Skeletal muscle cell (primary cell): Measurements from ENCODE around the gene DTWD1.
"Not testable (repeated sequence)": the region's sequence is repeated elsewhere in the genome, so short reads cannot be mapped to it uniquely, and the experiment has no call there.

Source experiments
- DNase-seq: peaks from one replicate; pipeline ENCODE4 v3.0.0-alpha.2; 2010; ENCODE audit warnings: low read depth
- H3K4me3 ChIP-seq: 2 replicates; pipeline ENCODE4 v1.5.1; 2011; ENCODE audit warnings: low read depth, mild to moderate bottlenecking, control low read depth, low read length, moderate library complexity

DTWD1 gene

DNA sequence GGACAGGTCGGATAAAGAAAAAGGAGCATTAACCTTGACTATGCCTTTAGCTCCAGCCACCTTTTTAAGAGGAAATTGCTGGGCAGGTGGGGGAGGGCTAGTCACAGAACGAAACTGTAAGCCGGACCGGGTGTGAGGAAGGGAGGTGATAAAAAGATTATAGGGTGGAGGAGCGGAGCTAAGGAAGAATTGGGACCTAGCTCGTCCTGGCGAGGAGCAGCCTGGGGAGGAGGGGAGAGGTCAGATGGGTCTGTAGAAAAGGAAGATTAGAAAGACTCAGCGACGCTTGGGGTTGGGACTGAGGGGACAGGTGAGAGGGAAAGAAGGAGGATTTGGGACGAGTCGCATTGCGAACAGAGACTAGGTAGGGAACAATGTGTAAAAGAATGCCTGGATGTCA lies 82.1 kb downstream of the DTWD1 start:
- not testable (repeated sequence) for DNase-seq, H3K4me3 ChIP-seq
